ENCODE data around the gene PHC2. TPM values are rescaled to one million over a fixed set of nuclear protein-coding genes. Genes with fewer than 3 reads are reported as not detected.

Gene PHC2
- total RNA-seq, 1 donor from 2014 or later: 91.5 TPM

DNA sequence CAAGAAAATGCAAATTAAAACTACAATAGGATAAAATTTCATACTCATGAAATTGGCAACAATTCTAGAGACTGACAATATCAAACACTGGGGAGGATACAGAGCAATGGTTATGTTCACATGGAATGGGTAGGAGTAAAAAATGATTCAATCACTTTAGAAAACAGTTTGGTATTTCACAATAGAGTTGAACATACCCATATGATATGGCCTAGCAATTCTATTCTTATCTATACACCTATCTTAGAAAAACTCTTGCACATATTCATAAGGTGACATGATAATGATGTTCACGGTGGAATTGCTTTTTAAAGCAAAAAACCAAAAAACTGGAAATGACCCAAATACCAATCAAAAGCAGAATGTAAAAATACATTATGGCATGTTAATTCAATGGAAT is 28.7 kb downstream of the PHC2 start:
- Mint-ChIP-seq H3K9me3 (ENCODE audit: low read depth) (peaks cover 9% of the 10 kb centered on the region), H3K4me3 (ENCODE audit: unreplicated experiment) (no peak overlapping the region), H3K27ac (ENCODE audit: unreplicated experiment) (no peak overlapping the region), H3K36me3 (ENCODE audit: low read depth) (peaks cover 3% of the 10 kb centered on the region), H3K27me3 (ENCODE audit: low read depth) (no peaks in the 10 kb centered on the region), H3K4me1 (ENCODE audit: low read depth) (no peaks in the 10 kb centered on the region)
- TF ChIP-seq, protein P1, sequence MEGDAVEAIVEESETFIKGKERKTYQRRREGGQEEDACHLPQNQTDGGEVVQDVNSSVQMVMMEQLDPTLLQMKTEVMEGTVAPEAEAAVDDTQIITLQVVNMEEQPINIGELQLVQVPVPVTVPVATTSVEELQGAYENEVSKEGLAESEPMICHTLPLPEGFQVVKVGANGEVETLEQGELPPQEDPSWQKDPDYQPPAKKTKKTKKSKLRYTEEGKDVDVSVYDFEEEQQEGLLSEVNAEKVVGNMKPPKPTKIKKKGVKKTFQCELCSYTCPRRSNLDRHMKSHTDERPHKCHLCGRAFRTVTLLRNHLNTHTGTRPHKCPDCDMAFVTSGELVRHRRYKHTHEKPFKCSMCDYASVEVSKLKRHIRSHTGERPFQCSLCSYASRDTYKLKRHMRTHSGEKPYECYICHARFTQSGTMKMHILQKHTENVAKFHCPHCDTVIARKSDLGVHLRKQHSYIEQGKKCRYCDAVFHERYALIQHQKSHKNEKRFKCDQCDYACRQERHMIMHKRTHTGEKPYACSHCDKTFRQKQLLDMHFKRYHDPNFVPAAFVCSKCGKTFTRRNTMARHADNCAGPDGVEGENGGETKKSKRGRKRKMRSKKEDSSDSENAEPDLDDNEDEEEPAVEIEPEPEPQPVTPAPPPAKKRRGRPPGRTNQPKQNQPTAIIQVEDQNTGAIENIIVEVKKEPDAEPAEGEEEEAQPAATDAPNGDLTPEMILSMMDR (IDR thresholded peaks at IDR 0.05): no peak
- no peak for DNase-seq (ENCODE audit: low spot score)

DNA sequence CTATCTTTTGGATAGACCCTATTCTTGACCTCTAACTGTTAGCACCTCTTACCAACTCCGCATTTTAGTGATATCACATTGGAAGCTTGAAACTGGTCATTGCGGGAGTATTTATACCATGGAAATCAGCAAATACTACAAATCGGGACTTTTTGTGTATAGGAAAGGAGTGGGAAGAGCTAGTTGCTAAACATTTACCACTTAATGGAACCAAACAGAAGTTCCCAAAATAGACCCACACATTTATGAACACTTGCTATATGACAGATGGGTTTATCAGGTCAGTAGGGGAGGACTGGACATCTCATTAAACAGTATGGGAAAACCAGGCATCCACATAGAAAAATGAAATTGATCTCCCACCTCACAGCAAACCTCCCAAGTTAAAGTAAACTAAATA is 29.4 kb downstream of the PHC2 start:
- Mint-ChIP-seq H3K4me1 (ENCODE audit: low read depth) (no peaks in the 10 kb centered on the region), H3K36me3 (ENCODE audit: low read depth) (no peaks in the 10 kb centered on the region), H3K27ac (ENCODE audit: unreplicated experiment) (no peak overlapping the region), H3K4me3 (ENCODE audit: unreplicated experiment) (no peak overlapping the region), H3K9me3 (ENCODE audit: low read depth) (peaks cover 3% of the 10 kb centered on the region), H3K27me3 (ENCODE audit: low read depth) (no peaks in the 10 kb centered on the region)
- TF ChIP-seq, protein P1 (IDR thresholded peaks at IDR 0.05): no peak
- DNase-seq (ENCODE audit: low spot score): no peak

DNA sequence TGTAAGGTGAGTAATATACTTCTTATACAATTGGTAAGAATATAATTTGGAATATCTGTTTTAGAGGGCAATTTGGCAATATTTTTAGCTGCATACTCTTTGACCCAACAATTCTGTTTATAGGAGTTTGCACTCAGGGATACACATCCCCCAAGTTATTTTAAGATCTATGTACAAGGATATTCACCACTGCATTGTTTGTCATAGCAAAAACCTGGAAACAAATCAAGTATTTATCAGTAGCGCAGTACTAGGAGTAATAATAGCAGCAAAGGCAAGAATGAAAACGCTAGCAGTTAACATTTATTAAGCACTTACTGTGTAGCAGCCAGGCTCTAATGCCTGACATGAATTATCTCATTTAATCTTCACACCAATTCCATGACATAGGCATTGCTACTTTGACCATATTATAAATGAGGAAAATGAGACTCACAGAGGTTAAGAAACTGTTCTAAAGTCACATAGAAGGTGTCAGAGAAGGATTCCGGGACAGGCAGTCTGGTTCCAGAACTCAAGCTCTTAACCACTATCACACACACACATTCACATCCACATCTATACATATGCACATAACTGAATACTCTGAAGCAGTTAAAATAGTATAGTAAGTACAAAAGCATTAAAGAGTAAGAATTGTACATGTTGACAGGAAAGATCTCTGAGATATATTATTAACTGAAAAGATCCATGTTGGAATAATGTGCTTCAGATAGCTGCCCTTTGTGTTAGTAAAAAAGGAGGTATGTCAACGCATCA is 30.6 kb downstream of the PHC2 start:
- Mint-ChIP-seq H3K4me1 (ENCODE audit: low read depth) (no peaks in the 10 kb centered on the region), H3K36me3 (ENCODE audit: low read depth) (no peaks in the 10 kb centered on the region), H3K27ac (ENCODE audit: unreplicated experiment) (no peak overlapping the region), H3K4me3 (ENCODE audit: unreplicated experiment) (no peak overlapping the region), H3K27me3 (ENCODE audit: low read depth) (no peaks in the 10 kb centered on the region), H3K9me3 (ENCODE audit: low read depth) (no peaks in the 10 kb centered on the region)
- TF ChIP-seq, protein P1 (IDR thresholded peaks at IDR 0.05): no peak
- DNase-seq (ENCODE audit: low spot score): no peak

DNA sequence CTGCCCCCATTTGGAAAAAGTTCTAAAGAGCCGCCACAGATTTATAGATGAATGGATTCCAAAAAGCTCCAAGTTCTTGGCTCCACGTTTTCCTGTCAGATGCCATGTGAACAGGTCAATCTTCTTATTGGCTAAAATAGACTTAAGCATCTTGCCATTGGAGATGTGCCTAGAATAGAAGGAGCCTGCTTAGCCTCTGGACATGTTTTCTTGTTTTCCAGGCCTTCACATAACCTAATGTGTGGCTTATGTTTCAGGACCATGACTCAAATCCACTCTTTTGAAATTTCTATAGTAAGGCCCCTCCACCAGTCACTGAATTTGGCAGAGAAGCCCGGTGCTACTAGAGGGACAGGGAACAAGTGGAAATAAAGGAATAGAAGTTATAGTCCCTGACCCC is 31.5 kb downstream of the PHC2 start:
- TF ChIP-seq, protein P1 (IDR thresholded peaks at IDR 0.05): no peak
- Mint-ChIP-seq H3K9me3 (ENCODE audit: low read depth) (peaks cover 3% of the 10 kb centered on the region), H3K36me3 (ENCODE audit: low read depth) (no peaks in the 10 kb centered on the region), H3K27ac (ENCODE audit: unreplicated experiment) (no peak overlapping the region), H3K27me3 (ENCODE audit: low read depth) (no peaks in the 10 kb centered on the region), H3K4me3 (ENCODE audit: unreplicated experiment) (no peak overlapping the region), H3K4me1 (ENCODE audit: low read depth) (peaks cover 6% of the 10 kb centered on the region)
- DNase-seq (ENCODE audit: low spot score): no peak

DNA sequence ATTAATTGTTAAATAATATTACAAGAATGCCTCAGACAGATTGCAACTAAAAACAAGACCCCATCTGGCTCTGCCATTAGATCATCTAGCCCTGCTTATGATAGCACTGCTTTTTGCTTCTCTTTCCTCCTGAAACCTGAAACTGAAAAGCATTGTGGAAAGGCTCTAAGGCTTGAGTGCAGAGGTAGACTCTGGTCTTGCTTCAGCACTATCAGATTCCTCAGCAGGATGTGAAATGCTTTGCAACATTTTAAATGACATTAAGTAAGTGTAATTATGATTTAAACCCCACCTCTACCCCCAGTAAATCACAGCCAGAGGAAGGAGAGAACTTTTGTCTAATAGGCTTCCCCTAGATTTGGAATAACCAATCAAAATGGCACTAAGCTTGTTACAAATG is 32.9 kb downstream of the PHC2 start:
- TF ChIP-seq, protein P1 (IDR thresholded peaks at IDR 0.05): no peak
- Mint-ChIP-seq H3K4me1 (ENCODE audit: low read depth) (peaks cover 9% of the 10 kb centered on the region), H3K36me3 (ENCODE audit: low read depth) (no peaks in the 10 kb centered on the region), H3K4me3 (ENCODE audit: unreplicated experiment) (no peak overlapping the region), H3K27ac (ENCODE audit: unreplicated experiment) (no peak overlapping the region), H3K27me3 (ENCODE audit: low read depth) (no peaks in the 10 kb centered on the region), H3K9me3 (ENCODE audit: low read depth) (peaks cover 3% of the 10 kb centered on the region)
- DNase-seq (ENCODE audit: low spot score): no peak

Measured in chondrocyte (in vitro differentiated cells).